ENCODE results near the gene DDX31.

Gene DDX31

GRCh38 chr9:132622159-132622558 is 47.6 kb downstream of the DDX31 start:
- ChIA-PET POLR2A (ENCODE audit: low non-redundant PET) (interaction anchor here (0.6 kb wide), 1 partner anchor 52 kb away, joined by 3 read pairs; no protein-coding TSS in a partner anchor), CTCF (interaction anchor here (0.7 to 1.0 kb wide), 2 partner anchors 130 to 1550 kb away, joined by 5 to 6 read pairs; no protein-coding TSS in a partner anchor)
- H3K27ac ChIP-seq, result no peak overlapping the region
- no peak for DNase-seq (ENCODE audit: low spot score)
- TF ChIP-seq CTCF (conservative IDR thresholded peaks at IDR 0.05; ENCODE audit: low read depth), result no peak

- no peak for DNase-seq (ENCODE audit: low spot score)
- ChIA-PET CTCF (interaction anchor here (0.5 kb wide), 1 partner anchor 158 kb away, joined by 3 read pairs; no protein-coding TSS in a partner anchor), POLR2A (ENCODE audit: low non-redundant PET) (no interaction called here)
- no peak overlapping the region for H3K27ac ChIP-seq
- TF ChIP-seq CTCF (conservative IDR thresholded peaks at IDR 0.05; ENCODE audit: low read depth), result no peak
Measured at GRCh38 chr9:132616725-132617124, 53.1 kb downstream of the DDX31 start.

- no peak for DNase-seq (ENCODE audit: low spot score)
- ChIA-PET CTCF (interaction anchor here (0.6 kb wide), 2 partner anchors 27 to 35 kb away, joined by 3 to 12 read pairs; no protein-coding TSS in a partner anchor), POLR2A (ENCODE audit: low non-redundant PET) (no interaction called here)
- no peak for TF ChIP-seq CTCF (conservative IDR thresholded peaks at IDR 0.05; ENCODE audit: low read depth)
- no peak overlapping the region for H3K27ac ChIP-seq
Measured at GRCh38 chr9:132615774-132616173, 54.0 kb downstream of the DDX31 start.

- POLR2A ChIA-PET (ENCODE audit: low non-redundant PET), result no interaction called here
- no peak for DNase-seq (ENCODE audit: low spot score)
- CTCF ChIA-PET, result no interaction called here
- no peak for TF ChIP-seq CTCF (conservative IDR thresholded peaks at IDR 0.05; ENCODE audit: low read depth)
- H3K27ac ChIP-seq, result no peak overlapping the region
Measured at GRCh38 chr9:132614324-132614723, 55.5 kb downstream of the DDX31 start.

GRCh38 chr9:132610661-132611060 is 59.1 kb downstream of the DDX31 start:
- TF ChIP-seq CTCF (conservative IDR thresholded peaks at IDR 0.05; ENCODE audit: low read depth), result no peak
- no peak for DNase-seq (ENCODE audit: low spot score)
- POLR2A ChIA-PET (ENCODE audit: low non-redundant PET), result no interaction called here
- CTCF ChIA-PET, result no interaction called here
- no peak overlapping the region for H3K27ac ChIP-seq

GRCh38 chr9:132609829-132610228 is 60.0 kb downstream of the DDX31 start:
- ChIA-PET POLR2A (ENCODE audit: low non-redundant PET) (no interaction called here), CTCF (interaction anchor here (0.6 kb wide), 1 partner anchor 378 kb away, joined by 3 read pairs; no protein-coding TSS in a partner anchor)
- TF ChIP-seq CTCF (conservative IDR thresholded peaks at IDR 0.05; ENCODE audit: low read depth), result no peak
- H3K27ac ChIP-seq, result no peak overlapping the region
- DNase-seq (ENCODE audit: low spot score), result peak; percentile 69
